Mesenchymal stem cell (in vitro differentiated cells and primary cell): ENCODE data around the gene CTNND1.

Experiments used
- DNase-seq: peaks from one replicate; pipeline ENCODE4 v3.0.0-alpha.2; 2013
- H2AFZ ChIP-seq: one replicate; pipeline ENCODE4 v1.6.1; 2013; ENCODE audit warnings: low read depth, mild to moderate bottlenecking, control low read depth, inconsistent platforms, low read length, moderate library complexity
- H2AK5ac ChIP-seq: 2 replicates; pipeline ENCODE4 v1.6.1; 2013; ENCODE audit warnings: low read length, moderate library complexity, mild to moderate bottlenecking, inconsistent platforms; ENCODE audit not compliant: severe bottlenecking
- H2BK120ac ChIP-seq: one replicate; pipeline ENCODE4 v1.6.1; 2013; ENCODE audit warnings: low read depth, mild to moderate bottlenecking, inconsistent platforms, low read length, moderate library complexity
- H2BK12ac ChIP-seq, 2 experiments: one replicate each; pipeline ENCODE4 v1.6.1; 2013; ENCODE audit warnings: inconsistent platforms in 2 of 2, low read length in 2 of 2, mild to moderate bottlenecking in 2 of 2, moderate library complexity in 2 of 2, control low read depth in 1 of 2
- H2BK15ac ChIP-seq: one replicate; pipeline ENCODE4 v1.6.1; 2013; ENCODE audit warnings: mild to moderate bottlenecking, low read depth, inconsistent platforms; ENCODE audit not compliant: poor library complexity, severe bottlenecking
- H2BK5ac ChIP-seq: 2 replicates; pipeline ENCODE4 v1.6.1; 2013; ENCODE audit warnings: low read depth, mild to moderate bottlenecking, low read length, control low read depth, inconsistent platforms; ENCODE audit not compliant: poor library complexity, severe bottlenecking
- H3K14ac ChIP-seq, 2 experiments: one replicate each; pipeline ENCODE4 v1.6.1; 2013; ENCODE audit warnings: inconsistent platforms in 2 of 2, low read length in 2 of 2, control low read depth in 1 of 2, mild to moderate bottlenecking in 1 of 2, moderate library complexity in 1 of 2
- H3K18ac ChIP-seq, 2 experiments: one replicate each; pipeline ENCODE4 v1.6.1; 2013; ENCODE audit warnings: inconsistent platforms in 2 of 2, low read length in 2 of 2, control low read depth in 1 of 2, low read depth in 1 of 2, mild to moderate bottlenecking in 1 of 2
- H3K23ac ChIP-seq, 2 experiments: one replicate each; pipeline ENCODE4 v1.6.1; 2013; ENCODE audit warnings: inconsistent platforms in 2 of 2, low read length in 2 of 2, mild to moderate bottlenecking in 2 of 2, moderate library complexity in 2 of 2, control low read depth in 1 of 2
- H3K27ac ChIP-seq: 2 replicates; pipeline ENCODE4 v1.5.1; 2013; ENCODE audit warnings: mild to moderate bottlenecking, moderate library complexity, low read length, control low read depth, inconsistent platforms; ENCODE audit not compliant: poor library complexity, severe bottlenecking
- H3K27me3 ChIP-seq, 2 experiments: 2 replicates each; pipeline versions ENCODE4 v1.6.1 to v1.7.0; 2013; ENCODE audit warnings: low read length in 2 of 2, mild to moderate bottlenecking in 2 of 2, moderate library complexity in 2 of 2, control low read depth in 1 of 2, inconsistent platforms in 1 of 2; ENCODE audit not compliant: control insufficient read depth in 1 of 2, insufficient read depth in 1 of 2
- H3K36me3 ChIP-seq, 2 experiments: 2 replicates each; pipeline versions ENCODE4 v1.6.1 to v1.7.0; 2013; ENCODE audit warnings: low read length in 2 of 2, control low read depth in 1 of 2, inconsistent platforms in 1 of 2, low read depth in 1 of 2, mild to moderate bottlenecking in 1 of 2; ENCODE audit not compliant: insufficient read depth in 2 of 2, control insufficient read depth in 1 of 2
- H3K4ac ChIP-seq, 2 experiments: one replicate each; pipeline ENCODE4 v1.6.1; 2013; ENCODE audit warnings: inconsistent platforms in 2 of 2, low read length in 2 of 2, mild to moderate bottlenecking in 2 of 2, moderate library complexity in 2 of 2, control low read depth in 1 of 2, low read depth in 1 of 2
- H3K4me1 ChIP-seq: 2 replicates; pipeline ENCODE4 v1.6.1; 2013; ENCODE audit warnings: low read depth, low read length, control low read depth; ENCODE audit not compliant: control insufficient read depth, insufficient read depth
- H3K4me2 ChIP-seq: 2 replicates; pipeline ENCODE4 v1.6.1; 2013; ENCODE audit warnings: low read length, mild to moderate bottlenecking, inconsistent platforms; ENCODE audit not compliant: poor library complexity, severe bottlenecking
- H3K4me3 ChIP-seq, 2 experiments: 2 replicates each; pipeline versions ENCODE4 v1.5.1 to v1.7.0; 2013; ENCODE audit warnings: low read length in 2 of 2, mild to moderate bottlenecking in 2 of 2, control low read depth in 1 of 2, low read depth in 1 of 2; ENCODE audit not compliant: insufficient read depth in 1 of 2
- H3K79me1 ChIP-seq: replicated peaks from 2 replicates; pipeline ENCODE4 v1.6.1; 2013; ENCODE audit warnings: mild to moderate bottlenecking, control low read depth, low read length, inconsistent platforms; ENCODE audit not compliant: poor library complexity, severe bottlenecking
- H3K9ac ChIP-seq: 2 replicates; pipeline ENCODE4 v1.7.0; 2013; ENCODE audit warnings: mild to moderate bottlenecking, low read length, moderate library complexity
- H3K9me3 ChIP-seq: 2 replicates; pipeline ENCODE4 v1.7.0; 2013; ENCODE audit warnings: mild to moderate bottlenecking, low read length; ENCODE audit not compliant: control insufficient read depth
- H4K8ac ChIP-seq: one replicate; pipeline ENCODE4 v1.6.1; 2013; ENCODE audit warnings: inconsistent platforms, mild to moderate bottlenecking, low read length, moderate library complexity
- H4K91ac ChIP-seq: one replicate; pipeline ENCODE4 v1.6.1; 2013; ENCODE audit warnings: mild to moderate bottlenecking, low read length, inconsistent platforms
- WGBS: methylation state at CpG from one replicate; pipeline ENCODE4 v1.1.7; 2013; ENCODE audit warnings: mixed read lengths; 5-methylcytosine and 5-hydroxymethylcytosine counted together

Gene CTNND1

GRCh38 chr11:57751676-57752253, 9.8 kb upstream of the CTNND1 start, which contains the start of gene BTBD18:
Gene BTBD18, minus strand, starts transcription at chr11:57751819. Its CDS starts 631 bp downstream, at chr11:57751188.
- Histone ChIP-seq H2BK120ac (no peak within 1 kb of the TSS), H2BK5ac (no peak within 1 kb of the TSS), H3K14ac (no peak within 1 kb of the TSS)

DNA sequence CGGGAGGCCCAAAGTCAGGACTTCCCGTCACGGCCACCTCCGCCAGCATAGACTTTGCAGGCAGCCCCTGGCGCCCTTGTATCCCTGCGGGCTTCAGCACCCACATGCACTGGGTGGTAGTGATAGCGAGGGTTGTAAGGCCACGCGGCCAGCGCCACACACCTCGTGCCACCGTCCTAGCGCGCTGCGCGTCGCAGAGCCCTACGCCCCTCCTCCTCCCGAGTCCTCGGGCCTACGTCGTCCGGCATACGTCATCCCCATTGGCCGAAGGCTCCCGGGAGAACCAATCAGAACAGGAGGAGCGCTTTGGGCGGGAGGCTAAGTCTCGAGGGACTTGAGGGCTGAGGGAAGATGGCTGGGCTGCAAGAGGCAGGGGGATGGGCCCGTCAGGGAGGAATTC, 8.6 kb upstream of the CTNND1 start:
- no peak for DNase-seq
- no peak overlapping the region for H2BK12ac ChIP-seq
- peaks cover 9% of the 10 kb centered on the region for H3K79me1 ChIP-seq
- no peaks in the 10 kb centered on the region for H3K27me3 ChIP-seq
- H2BK5ac ChIP-seq, result no peak overlapping the region
- peak overlapping the region in 1 of 2 experiments; percentile 5 for H3K4me3 ChIP-seq
- no peak overlapping the region for H3K9ac ChIP-seq
- no peak overlapping the region for H3K4me2 ChIP-seq
- H3K4me1 ChIP-seq, result peaks cover 1% of the 10 kb centered on the region
- no peak overlapping the region for H3K14ac ChIP-seq
- no peak overlapping the region for H3K27ac ChIP-seq
- H3K36me3 ChIP-seq, result peaks cover 5 to 28% of the 10 kb centered on the region in 2 experiments
- H4K8ac ChIP-seq, result no peak overlapping the region
- 95% methylated on average over 30 of the region's 30 CpGs for WGBS
- H4K91ac ChIP-seq, result peak overlapping the region; percentile 41
- H2AK5ac ChIP-seq, result no peak overlapping the region
- H3K9me3 ChIP-seq, result no peaks in the 10 kb centered on the region
- H2BK120ac ChIP-seq, result no peak overlapping the region
- no peak overlapping the region for H3K23ac ChIP-seq
- no peak overlapping the region for H2BK15ac ChIP-seq
- no peak overlapping the region for H3K18ac ChIP-seq
- H2AFZ ChIP-seq, result no peak overlapping the region
- H3K4ac ChIP-seq, result no peak overlapping the region

More at GRCh38 chr11:57751676-57752253, 9.8 kb upstream of the CTNND1 start, which contains the start of gene BTBD18:
- Histone ChIP-seq H3K4me3 (no peak within 1 kb of the TSS), H3K4ac (no peak within 1 kb of the TSS), H2BK15ac (no peak within 1 kb of the TSS), H3K9me3 (no peaks in the 10 kb centered on the region), H3K27me3 (no peaks in the 10 kb centered on the region), H3K4me2 (no peak within 1 kb of the TSS), H2BK12ac (no peak within 1 kb of the TSS), H3K23ac (no peak within 1 kb of the TSS), H4K8ac (no peak within 1 kb of the TSS), H3K9ac (no peak within 1 kb of the TSS), H3K79me1 (peaks cover 8% of the 10 kb centered on the region), H2AFZ (no peak within 1 kb of the TSS), H3K27ac (no peak within 1 kb of the TSS), H3K4me1 (peaks cover 1% of the 10 kb centered on the region), H3K18ac (no peak within 1 kb of the TSS), H4K91ac (peak within 1 kb of the TSS; percentile 41), H3K36me3 (peaks cover 5 to 39% of the 10 kb centered on the region in 2 experiments), H2AK5ac (no peak within 1 kb of the TSS)
- WGBS, result 51% methylated on average over 10 of the region's 10 CpGs
- DNase-seq, result peak; percentile 72

DNA sequence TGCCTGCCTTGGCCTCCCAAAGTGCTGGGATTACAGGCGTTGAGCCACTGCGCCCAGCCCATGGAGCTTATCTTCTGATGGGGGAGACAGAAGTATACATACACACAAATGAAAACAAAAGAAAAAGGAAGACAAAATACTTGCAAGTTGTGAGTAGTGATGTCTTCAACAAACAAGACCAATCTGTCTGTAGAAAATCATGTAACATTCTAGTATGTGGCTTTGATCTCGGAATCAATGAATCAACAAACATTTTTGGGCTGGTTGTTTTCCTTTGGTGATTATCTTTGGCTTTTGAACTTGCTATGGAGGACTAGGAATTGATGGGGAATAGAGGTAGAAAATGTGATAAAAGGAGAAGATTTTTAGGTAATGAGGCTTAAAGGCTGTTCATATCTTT, 3.4 kb upstream of the CTNND1 start:
- Histone ChIP-seq H3K79me1 (peaks cover 8% of the 10 kb centered on the region), H3K14ac (no peak overlapping the region), H4K8ac (no peak overlapping the region), H2BK15ac (no peak overlapping the region), H3K18ac (no peak overlapping the region), H3K36me3 (no peaks in the 10 kb centered on the region), H3K4me2 (no peak overlapping the region), H2BK120ac (no peak overlapping the region), H3K27me3 (no peaks in the 10 kb centered on the region), H3K4me1 (no peaks in the 10 kb centered on the region), H2AFZ (no peak overlapping the region), H2BK5ac (no peak overlapping the region), H3K9ac (no peak overlapping the region), H3K4ac (no peak overlapping the region), H3K9me3 (no peaks in the 10 kb centered on the region), H2BK12ac (no peak overlapping the region), H2AK5ac (no peak overlapping the region), H3K4me3 (no peak overlapping the region), H3K27ac (no peak overlapping the region), H3K23ac (no peak overlapping the region), H4K91ac (no peak overlapping the region)
- WGBS, result 90% methylated on average over 1 of the region's 3 CpGs
- no peak for DNase-seq

- Histone ChIP-seq H3K79me1 (peaks cover 3% of the 10 kb centered on the region), H3K4me1 (peaks cover 6% of the 10 kb centered on the region), H3K4me2 (peak overlapping the region; percentile 5), H3K9ac (peak overlapping the region; percentile 100), H3K4me3 (peak overlapping the region; percentile 38 to 96), H2AK5ac (no peak overlapping the region), H3K23ac (no peak overlapping the region), H2BK120ac (no peak overlapping the region), H3K27ac (peak overlapping the region; percentile 10), H3K27me3 (no peaks in the 10 kb centered on the region), H3K36me3 (no peaks in the 10 kb centered on the region), H3K18ac (no peak overlapping the region), H2BK5ac (no peak overlapping the region), H3K9me3 (no peaks in the 10 kb centered on the region), H3K4ac (no peak overlapping the region), H4K91ac (no peak overlapping the region), H2BK12ac (no peak overlapping the region), H4K8ac (no peak overlapping the region), H2AFZ (no peak overlapping the region), H3K14ac (no peak overlapping the region), H2BK15ac (no peak overlapping the region)
- DNase-seq, result peak; percentile 22
- 2% methylated on average over 6 of the region's 9 CpGs for WGBS
These were observed 746 bp downstream of the CTNND1 start for GRCh38 chr11:57762235-57762861.
